B cell (primary cell): ENCODE results near the gene NCAM1. TPM values are rescaled to one million over a fixed set of nuclear protein-coding genes. Genes with fewer than 3 reads are reported as not detected.

Source experiments
- ATAC-seq: fragments of 200-7000 bp; cut with Tn5 transposase; one replicate; pipeline ENCODE4 v1.10.0; 2021; ENCODE audit warnings: low read depth, mild to moderate bottlenecking, moderate number of reproducible peaks, moderate library complexity
- CTCF ChIA-PET: fragments of 350-600 bp; sonication (Branson Sonifier 250); formaldehyde crosslinking; loops from one replicate; lab custom pipeline; 2021; ENCODE audit warnings: antibody characterized with exemption, inconsistent platforms; lab: Charles Lee
- POLR2A ChIA-PET: fragments of 350-600 bp; sonication (Branson Sonifier 250); formaldehyde crosslinking; loops from one replicate; lab custom pipeline; 2021; ENCODE audit warnings: antibody characterized with exemption; lab: Charles Lee
- DNase-seq: peaks from one replicate; pipeline ENCODE4 v3.0.0; 2013
- H2AFZ ChIP-seq: 2 replicates; pipeline ENCODE4 v1.6.1; 2012; ENCODE audit warnings: mild to moderate bottlenecking, low read depth, low read length; ENCODE audit not compliant: insufficient read depth, poor library complexity, severe bottlenecking
- H3K27ac ChIP-seq, 2 donors: 1 replicate in 1 of 2; 2 replicates in 1 of 2; pipeline ENCODE4 v1.5.1; 2012 to 2013; ENCODE audit warnings: low read length in 2 of 2, mild to moderate bottlenecking in 2 of 2, moderate library complexity in 1 of 2
- H3K27me3 ChIP-seq, 4 experiments: fragments of 200-600 bp in 1 of 4; sonication (generic) in 1 of 4; replicated peaks in 1 of 4; 1 replicate in 2 of 4; 2 replicates in 2 of 4; pipeline versions ENCODE4 v1.6.1 to v1.7.0; 2013 to 2016; ENCODE audit warnings: low read length in 3 of 4, mild to moderate bottlenecking in 2 of 4, mixed read lengths in 1 of 4, moderate library complexity in 1 of 4; ENCODE audit not compliant: insufficient read depth in 4 of 4, control insufficient read depth in 3 of 4; ENCODE audit errors: control extremely low read depth in 1 of 4
- H3K36me3 ChIP-seq, 2 experiments: replicated peaks in 1 of 2; 1 replicate in 1 of 2; 2 replicates in 1 of 2; pipeline versions ENCODE4 v1.6.1 to v1.7.1; 2013; ENCODE audit warnings: low read length in 1 of 2; ENCODE audit not compliant: insufficient read depth in 2 of 2, control insufficient read depth in 1 of 2; ENCODE audit errors: control extremely low read depth in 1 of 2, extremely low read depth in 1 of 2
- H3K4me1 ChIP-seq, 2 donors: fragments of 200-600 bp in 1 of 2; sonication (generic) in 1 of 2; 1 replicate in 1 of 2; 2 replicates in 1 of 2; pipeline versions ENCODE4 v1.5.1 to v1.6.1; 2013 to 2017; ENCODE audit warnings: low read length in 2 of 2; ENCODE audit not compliant: control insufficient read depth in 2 of 2, insufficient read depth in 2 of 2
- H3K4me2 ChIP-seq: replicated peaks from 2 replicates; pipeline ENCODE3; 2012; ENCODE audit warnings: mild to moderate bottlenecking, low read depth, low read length; ENCODE audit not compliant: poor library complexity, severe bottlenecking
- H3K4me3 ChIP-seq, 5 experiments: fragments of 200-600 bp in 1 of 5; sonication (generic) in 1 of 5; 1 replicate in 3 of 5; 2 replicates in 2 of 5; pipeline versions ENCODE4 v1.5.1 to v1.7.0; 2011 to 2016; ENCODE audit warnings: low read length in 4 of 5, mild to moderate bottlenecking in 4 of 5, low read depth in 2 of 5, control low read depth in 1 of 5, moderate library complexity in 1 of 5; ENCODE audit not compliant: insufficient read depth in 1 of 5; ENCODE audit errors: control extremely low read depth in 1 of 5, extremely low read depth in 1 of 5
- H3K79me2 ChIP-seq: fragments of 200-600 bp; sonication (generic); one replicate; pipeline ENCODE4 v1.6.0; 2016; ENCODE audit warnings: low read length; ENCODE audit not compliant: control insufficient read depth, insufficient read depth
- H3K9ac ChIP-seq: fragments of 200-600 bp; sonication (generic); 2 replicates; pipeline ENCODE4 v1.6.1; 2017; ENCODE audit warnings: mild to moderate bottlenecking, low read length, moderate library complexity
- H3K9me3 ChIP-seq, 3 donors: one replicate each; pipeline versions ENCODE4 v1.6.1 to v1.7.1; 2013; ENCODE audit warnings: low read length in 2 of 3; ENCODE audit not compliant: control insufficient read depth in 2 of 3, insufficient read depth in 1 of 3; ENCODE audit errors: control extremely low read depth in 1 of 3
- H4K20me1 ChIP-seq: 2 replicates; pipeline ENCODE4 v1.6.0; 2012; ENCODE audit warnings: mild to moderate bottlenecking, low read length; ENCODE audit not compliant: insufficient read depth, control insufficient read depth, poor library complexity, severe bottlenecking
- H3K27ac Mint-ChIP-seq: one replicate; pipeline ENCODE4 v1.8.0; 2021; ENCODE audit warnings: mixed read lengths
- H3K27me3 Mint-ChIP-seq: one replicate; pipeline ENCODE4 v1.8.0; 2021; ENCODE audit warnings: mixed read lengths
- H3K4me1 Mint-ChIP-seq: one replicate; pipeline ENCODE4 v1.8.0; 2021; ENCODE audit warnings: mixed read lengths
- H3K4me3 Mint-ChIP-seq: one replicate; pipeline ENCODE4 v1.8.0; 2021; ENCODE audit warnings: mixed read lengths
- H3K9me3 Mint-ChIP-seq: one replicate; pipeline ENCODE4 v1.8.0; 2022; ENCODE audit warnings: mixed read lengths; ENCODE audit not compliant: insufficient read depth
- CTCF ChIP-seq: fragments of 200-600 bp; IDR thresholded peaks from one replicate; pipeline ENCODE4 v1.8.0; 2022; ENCODE audit warnings: antibody characterized with exemption, mild to moderate bottlenecking
- EZH2 ChIP-seq: IDR thresholded peaks from 2 replicates; pipeline ENCODE4 v1.6.1; 2012; ENCODE audit warnings: borderline replicate concordance, low read depth, mild to moderate bottlenecking, moderate library complexity, low read length; ENCODE audit not compliant: insufficient read depth, poor library complexity, severe bottlenecking
- WGBS: methylation state at CpG from one replicate; pipeline ENCODE4 v1.1.5; 2013; ENCODE audit warnings: missing lambda C conversion rate; ENCODE audit not compliant: insufficient coverage; 5-methylcytosine and 5-hydroxymethylcytosine counted together
- intact Hi-C: fragments of 100-400 bp; cut with micrococcal nuclease; formaldehyde crosslinking; loops from one replicate; pipeline ENCODE4 v1.10.0; 2022
- polyA plus RNA-seq: library from polyadenylated mRNA; depleted of rRNA; stranded (reverse); fragments of >200 nt; gene quantifications from 2 replicates; pipeline ENCODE4 v1.2.3, GENCODE V29; 2012
- total RNA-seq, 2 donors: library from RNA; stranded (reverse); fragments of 120-200 nt in 1 of 2; gene quantifications; 1 replicate in 1 of 2; 2 replicates in 1 of 2; pipeline versions ENCODE4 v1.2.3 to v1.2.4, GENCODE V29; 2013 to 2022

Gene NCAM1
- total and polyA plus RNA-seq, 2 donors (not counting 1 experiment from before 2014, with no cell fraction given): 0.37 TPM; not detected in 1

- peak overlapping the region; percentile 87 for H3K27ac Mint-ChIP-seq
- WGBS: 2% methylated on average over 8 of the region's 9 CpGs
Measured at GRCh38 chr11:113314065-113314388, 352.8 kb downstream of the NCAM1 start.

More at GRCh38 chr11:113314065-113314388, 352.8 kb downstream of the NCAM1 start:
- Histone ChIP-seq H3K27me3 (no peaks in the 10 kb centered on the region), H3K4me3 (peak overlapping the region; percentile 53 to 89 (median 67)), H2AFZ (peak overlapping the region; percentile 89), H3K27ac (peak overlapping the region; percentile 38 to 94), H3K9ac (peak overlapping the region; percentile 94), H3K36me3 (peaks cover 0 to 24% of the 10 kb centered on the region in 2 experiments), H3K9me3 (no peaks in the 10 kb centered on the region), H4K20me1 (no peaks in the 10 kb centered on the region), H3K79me2 (peaks cover 3% of the 10 kb centered on the region), H3K4me2 (peak overlapping the region; percentile 80), H3K4me1 (peaks cover 15 to 20% of the 10 kb centered on the region in 2 donors)
- no peak for TF ChIP-seq EZH2
- TF ChIP-seq CTCF: no peak
- intact Hi-C loops: loop anchor here (1.0 to 10.0 kb wide), 10 partner anchors 25 to 1437 kb away; partner anchors contain the start of genes C11orf71, CFAP68, FDXACB1 and HTR3A
- ChIA-PET POLR2A (no interaction called here), CTCF (interaction anchor here (0.5 to 5.0 kb wide), 8 partner anchors 8 to 1094 kb away, joined by 3 to 32 read pairs (median 4); no protein-coding TSS in a partner anchor)
- no peak for ATAC-seq
- Mint-ChIP-seq H3K9me3 (no peaks in the 10 kb centered on the region), H3K4me3 (peak overlapping the region; percentile 82), H3K27me3 (no peaks in the 10 kb centered on the region), H3K4me1 (peaks cover 24% of the 10 kb centered on the region)
- no peak for DNase-seq
